Lower lobe of right lung (tissue), 2 donors: ENCODE results near the gene PET100. TPM values are rescaled to one million over a fixed set of nuclear protein-coding genes. Genes with fewer than 3 reads are reported as not detected.

Source experiments
- ATAC-seq, 2 donors: fragments of 200-7000 bp; cut with Tn5 transposase; one replicate each; pipeline ENCODE4 v1.9.1; 2020 to 2022; ENCODE audit warnings: mild to moderate bottlenecking in 2 of 2, moderate library complexity in 2 of 2
- DNase-seq: peaks from one replicate; pipeline ENCODE4 v3.0.0-alpha.2; 2020
- H3K27ac ChIP-seq: fragments of 200-600 bp; one replicate; pipeline ENCODE4 v1.8.0; 2022
- H3K27me3 ChIP-seq: fragments of 200-600 bp; one replicate; pipeline ENCODE4 v1.8.0; 2022; ENCODE audit warnings: low read depth
- H3K36me3 ChIP-seq: fragments of 200-600 bp; one replicate; pipeline ENCODE4 v1.8.0; 2022; ENCODE audit warnings: mild to moderate bottlenecking
- H3K4me1 ChIP-seq: fragments of 200-600 bp; one replicate; pipeline ENCODE4 v1.8.0; 2022
- H3K4me3 ChIP-seq: fragments of 200-600 bp; one replicate; pipeline ENCODE4 v1.8.0; 2022; ENCODE audit warnings: mild to moderate bottlenecking
- H3K9me3 ChIP-seq: fragments of 200-600 bp; one replicate; pipeline ENCODE4 v1.8.0; 2022
- CTCF ChIP-seq: fragments of 200-600 bp; IDR thresholded peaks from one replicate; pipeline ENCODE4 v1.8.0; 2022; ENCODE audit warnings: antibody characterized with exemption, mild to moderate bottlenecking
- intact Hi-C: fragments of 100-400 bp; cut with DNase I; formaldehyde crosslinking; loops from one replicate; pipeline ENCODE4 v1.11.0; 2022
- total RNA-seq: library from RNA; stranded (reverse); fragmentation: NEBNext Ultra II Directional; extraction: Animal tissue kit (Norgen Biotek cat#: 25700); gene quantifications from one replicate; pipeline ENCODE4 v1.2.1, GENCODE V29; 2021
- donor health status: DM: no; HTN: yes; CAD: no; lungs with severe emphysema.

PET100 gene
- total RNA-seq, 1 donor from 2014 or later: 82.6 TPM

DNA sequence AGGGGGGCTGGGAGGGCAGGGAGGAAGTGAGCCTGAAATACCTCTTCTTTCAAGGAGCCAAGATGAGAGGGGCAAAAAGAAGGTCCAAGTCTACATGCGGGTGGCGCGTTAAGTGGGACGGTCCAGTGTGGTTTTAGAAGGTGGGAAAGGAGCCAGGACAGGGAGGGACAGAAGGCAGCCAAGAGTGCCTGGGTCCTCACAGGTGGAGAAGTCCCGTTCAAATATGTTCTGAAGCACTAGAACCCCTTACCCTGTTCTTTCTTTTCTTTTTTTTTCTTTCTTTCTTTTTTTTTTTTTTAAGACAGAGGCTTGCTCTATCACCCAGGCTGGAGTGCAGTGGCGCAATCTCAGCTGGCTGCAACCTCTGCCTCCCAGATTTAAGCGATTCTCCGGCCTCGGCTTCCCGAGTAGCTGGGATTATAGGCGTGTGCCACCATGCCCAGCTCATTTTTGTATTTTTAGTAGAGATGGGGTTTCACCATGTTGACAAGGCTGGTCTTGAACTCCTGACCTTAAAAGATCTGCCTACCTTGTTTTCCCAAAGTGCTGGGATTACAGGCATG lies 26.6 kb upstream of the PET100 start:
- H3K4me3 ChIP-seq: no peak overlapping the region
- intact Hi-C loops: no loop called here
- DNase-seq: no peak
- peaks cover 17% of the 10 kb centered on the region for H3K27me3 ChIP-seq
- peak overlapping the region; percentile 38 for H3K27ac ChIP-seq
- H3K9me3 ChIP-seq: no peaks in the 10 kb centered on the region
- peaks cover 7% of the 10 kb centered on the region for H3K36me3 ChIP-seq
- H3K4me1 ChIP-seq: no peaks in the 10 kb centered on the region
- no peak for TF ChIP-seq CTCF
- ATAC-seq: peak; percentile 3 to 23

DNA sequence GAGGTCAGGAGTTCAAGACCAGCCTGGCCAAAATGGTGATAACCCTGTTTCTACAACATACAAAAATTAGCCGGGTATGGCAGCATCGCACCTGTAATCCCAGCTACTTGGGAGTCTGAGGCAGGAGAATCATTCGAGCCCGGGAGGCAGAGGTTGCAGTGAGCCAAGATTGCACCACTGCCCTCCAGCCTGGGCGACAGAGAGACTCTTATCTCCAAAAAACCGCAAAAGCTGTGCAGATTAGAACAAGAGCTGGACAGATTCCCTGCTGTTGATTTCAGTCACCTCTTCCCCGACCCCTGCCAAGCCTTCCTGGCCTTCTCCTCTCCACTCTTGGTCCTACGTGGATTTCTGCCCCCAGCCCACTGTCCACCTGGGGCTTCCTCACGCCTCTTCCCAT lies 25.7 kb upstream of the PET100 start:
- Histone ChIP-seq H3K4me3 (no peak overlapping the region), H3K9me3 (no peaks in the 10 kb centered on the region), H3K4me1 (no peaks in the 10 kb centered on the region), H3K27me3 (peaks cover 10% of the 10 kb centered on the region), H3K27ac (no peak overlapping the region), H3K36me3 (peaks cover 11% of the 10 kb centered on the region)
- intact Hi-C loops: no loop called here
- no peak for TF ChIP-seq CTCF
- DNase-seq (no peak), ATAC-seq (peak in 1 of 2 donors; percentile 15)

DNA sequence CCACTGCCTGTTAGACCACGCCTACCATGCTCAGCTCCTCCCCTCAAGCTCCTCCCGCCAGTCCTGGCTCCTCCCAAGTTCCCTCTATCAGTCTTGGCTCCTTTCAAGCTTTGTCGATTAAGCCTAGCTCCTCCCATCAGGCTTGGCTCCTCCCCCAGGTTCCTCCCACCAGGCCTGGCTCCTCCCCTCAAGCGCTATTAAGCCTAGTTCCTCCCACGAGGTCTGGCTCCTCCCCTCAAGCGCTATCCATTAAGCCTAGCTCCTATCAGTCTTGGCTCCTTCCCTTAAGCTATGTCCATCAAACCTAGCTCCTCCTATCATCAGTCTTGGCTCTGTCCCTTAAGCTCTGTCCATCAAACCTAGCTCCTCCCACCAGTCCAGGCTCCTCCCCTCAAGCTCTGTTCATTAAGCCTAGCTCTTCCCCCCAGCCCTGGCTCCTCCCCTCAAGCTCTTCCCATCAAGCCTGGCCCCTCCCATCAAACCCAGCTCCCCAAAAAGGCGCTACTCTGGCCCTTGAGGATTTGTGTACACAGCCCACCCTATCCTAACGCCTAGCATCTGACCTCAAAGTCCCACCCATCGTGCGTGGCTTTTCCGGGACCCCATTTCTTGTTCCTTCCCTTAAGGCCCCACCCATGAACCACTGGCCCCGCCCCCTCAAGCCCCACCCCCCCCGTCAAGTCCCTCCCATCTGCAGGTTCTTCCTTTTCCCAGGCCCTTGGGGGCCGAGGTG lies 23.9 kb upstream of the PET100 start:
- intact Hi-C loops: no loop called here
- ATAC-seq (peak in 1 of 2 donors; percentile 7), DNase-seq (no peak)
- H3K27ac ChIP-seq: no peak overlapping the region
- no peak overlapping the region for H3K4me3 ChIP-seq
- H3K4me1 ChIP-seq: no peaks in the 10 kb centered on the region
- peaks cover 10% of the 10 kb centered on the region for H3K27me3 ChIP-seq
- no peaks in the 10 kb centered on the region for H3K9me3 ChIP-seq
- H3K36me3 ChIP-seq: peaks cover 20% of the 10 kb centered on the region
- TF ChIP-seq CTCF: no peak

DNA sequence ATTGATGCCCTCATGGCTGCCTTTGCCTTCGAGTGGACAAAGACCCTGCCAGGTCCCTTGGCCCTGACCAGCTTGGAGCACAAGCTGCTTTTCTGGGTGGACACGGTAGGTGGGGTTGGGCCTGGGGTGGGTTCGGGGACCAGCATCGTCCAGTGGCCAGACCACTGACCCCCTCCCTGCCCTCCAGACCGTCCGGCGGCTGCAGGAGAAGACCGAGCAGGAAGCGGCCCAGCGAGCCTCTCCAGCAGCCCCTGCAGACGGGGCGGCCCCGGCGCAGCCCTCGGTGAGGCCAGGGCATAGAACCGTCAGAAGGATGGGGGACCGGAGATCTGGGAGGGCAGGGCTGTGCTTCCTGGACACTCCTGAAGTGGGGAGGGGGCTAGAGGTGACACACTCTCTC lies 23.3 kb upstream of the PET100 start:
- Histone ChIP-seq H3K4me1 (no peaks in the 10 kb centered on the region), H3K4me3 (no peak overlapping the region), H3K36me3 (peaks cover 25% of the 10 kb centered on the region), H3K27me3 (peaks cover 6% of the 10 kb centered on the region), H3K27ac (no peak overlapping the region), H3K9me3 (no peaks in the 10 kb centered on the region)
- intact Hi-C loops: no loop called here
- TF ChIP-seq CTCF: no peak
- ATAC-seq (no peak), DNase-seq (no peak)

- peaks cover 35% of the 10 kb centered on the region for H3K36me3 ChIP-seq
- no peaks in the 10 kb centered on the region for H3K9me3 ChIP-seq
- peaks cover 4% of the 10 kb centered on the region for H3K27me3 ChIP-seq
- no peak for TF ChIP-seq CTCF
- H3K4me1 ChIP-seq: no peaks in the 10 kb centered on the region
- no peak overlapping the region for H3K27ac ChIP-seq
- DNase-seq (no peak), ATAC-seq (no peak)
- no peak overlapping the region for H3K4me3 ChIP-seq
- intact Hi-C loops: no loop called here
Measured at GRCh38 chr19:7607212-7607873, 22.2 kb upstream of the PET100 start.
